DND-41 (cell line): ENCODE measurements around the gene KCNT2.
"Not testable (repeated sequence)": the region's sequence is repeated elsewhere in the genome, so short reads cannot be mapped to it uniquely, and the experiment has no call there.

Experiments
- ATAC-seq: fragments of 200-7000 bp; cut with Tn5 transposase; 3 replicates; pipeline ENCODE4 v1.9.1; 2021; ENCODE audit warnings: low read depth; ENCODE audit not compliant: insufficient read depth
- DNase-seq: peaks from one replicate; pipeline ENCODE4 v3.0.0-alpha.2; 2020
- H2AFZ ChIP-seq: 2 replicates; pipeline ENCODE4 v1.6.0; 2012; ENCODE audit warnings: low read depth, low read length
- H3K27ac ChIP-seq: 2 replicates; pipeline ENCODE4 v1.5.1; 2012; ENCODE audit warnings: low read length, inconsistent platforms
- H3K27me3 ChIP-seq: fragments of 200-600 bp; sonication (generic); 2 replicates; pipeline ENCODE4 v1.6.0; 2012; ENCODE audit warnings: low read length, mild to moderate bottlenecking, inconsistent platforms; ENCODE audit not compliant: insufficient read depth, poor library complexity
- H3K36me3 ChIP-seq: 2 replicates; pipeline ENCODE4 v1.5.1; 2012; ENCODE audit warnings: low read length, inconsistent platforms; ENCODE audit not compliant: insufficient read depth
- H3K4me1 ChIP-seq: 2 replicates; pipeline ENCODE4 v1.5.1; 2012; ENCODE audit warnings: mild to moderate bottlenecking, low read length; ENCODE audit not compliant: insufficient read depth
- H3K4me2 ChIP-seq: 2 replicates; pipeline ENCODE4 v1.6.0; 2012; ENCODE audit warnings: mild to moderate bottlenecking, moderate library complexity, low read length, inconsistent platforms; ENCODE audit not compliant: insufficient read depth
- H3K4me3 ChIP-seq, 2 experiments: fragments of 200-600 bp in 1 of 2; shearing (Covaris generic) in 1 of 2; 2 replicates each; pipeline ENCODE4 v1.5.1; 2012 to 2016; ENCODE audit warnings: inconsistent platforms in 2 of 2, low read length in 2 of 2, mild to moderate bottlenecking in 2 of 2, low read depth in 1 of 2, moderate library complexity in 1 of 2
- H3K79me2 ChIP-seq: 2 replicates; pipeline ENCODE4 v1.6.0; 2012; ENCODE audit warnings: low read length, inconsistent platforms; ENCODE audit not compliant: insufficient read depth
- H3K9ac ChIP-seq: 2 replicates; pipeline ENCODE4 v1.6.0; 2012; ENCODE audit warnings: low read depth, mild to moderate bottlenecking, inconsistent platforms, low read length, moderate library complexity
- H3K9me3 ChIP-seq: 2 replicates; pipeline ENCODE4 v1.5.1; 2012; ENCODE audit warnings: low read length, moderate library complexity, mild to moderate bottlenecking, inconsistent platforms; ENCODE audit not compliant: insufficient read depth, severe bottlenecking
- H4K20me1 ChIP-seq: 2 replicates; pipeline ENCODE4 v1.6.0; 2012; ENCODE audit warnings: low read length; ENCODE audit not compliant: insufficient read depth
- EZH2 ChIP-seq: IDR thresholded peaks from 3 replicates; pipeline ENCODE4 v1.6.1; 2012; ENCODE audit warnings: borderline replicate concordance, low read depth, mild to moderate bottlenecking, moderate library complexity, low read length, inconsistent platforms; ENCODE audit not compliant: severe bottlenecking
- TF ChIP-seq, protein P1 (sequence below): IDR thresholded peaks from 2 replicates; pipeline ENCODE4 v1.5.1; 2012; ENCODE audit warnings: borderline replicate concordance, low read length, moderate library complexity, mild to moderate bottlenecking; ENCODE audit not compliant: poor library complexity, severe bottlenecking; ENCODE audit errors: extremely low read depth

KCNT2 gene

DNA sequence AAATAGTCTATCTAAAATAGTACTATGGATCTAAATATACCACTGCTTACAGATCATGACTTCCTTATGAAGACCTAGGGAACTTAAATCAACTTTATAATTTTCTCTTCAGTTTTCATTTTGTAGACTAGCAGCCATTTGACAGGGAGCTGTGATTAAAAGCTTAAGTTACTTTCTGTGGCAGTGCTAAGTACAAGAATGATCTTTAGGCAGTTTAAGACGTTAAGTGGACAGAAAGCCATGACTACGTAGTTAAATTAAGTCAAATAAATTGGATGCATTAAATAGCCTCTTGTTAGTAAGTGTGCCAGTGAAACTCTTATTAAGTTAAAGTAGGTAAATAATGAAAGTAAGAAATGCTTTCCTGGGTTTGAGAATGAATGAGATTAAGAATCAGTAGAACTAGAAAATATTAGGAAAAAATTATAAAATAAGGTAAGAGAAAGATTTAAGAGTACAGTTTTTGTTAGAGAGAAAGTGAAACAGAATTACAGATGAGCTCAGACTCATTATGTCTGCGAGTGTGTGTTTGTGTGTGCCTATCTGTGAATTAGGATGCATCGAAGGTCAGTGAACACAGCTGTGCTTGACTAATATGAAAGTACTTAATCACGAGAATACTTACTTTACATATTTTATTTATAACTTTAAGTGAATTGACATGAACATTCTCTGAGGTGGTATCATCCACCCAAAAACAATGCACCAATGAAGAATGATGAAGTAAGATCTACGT, 336.9 kb downstream of the KCNT2 start:
- no peak overlapping the region for H3K27ac ChIP-seq

DNA sequence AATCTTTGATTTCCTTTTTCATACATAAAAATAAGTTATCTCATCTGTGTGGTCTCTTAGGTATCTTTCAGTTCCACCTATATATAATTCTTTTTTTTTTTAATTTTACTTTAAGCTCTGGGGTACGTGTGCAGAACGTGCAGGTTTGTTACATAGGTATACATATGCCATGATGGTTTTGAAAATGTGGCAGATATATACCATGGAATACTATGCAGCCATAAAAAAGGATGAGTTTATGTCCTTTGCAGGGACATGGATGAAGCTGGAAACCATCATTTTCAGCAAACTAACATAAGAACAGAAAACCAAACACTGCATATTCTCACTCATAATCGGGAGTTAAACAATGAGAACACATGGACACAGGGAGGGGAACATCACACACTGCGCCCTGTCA, 345.2 kb downstream of the KCNT2 start:
- not testable (repeated sequence) for H3K9me3 ChIP-seq, H4K20me1 ChIP-seq, H3K4me2 ChIP-seq, H3K9ac ChIP-seq, H2AFZ ChIP-seq, H3K36me3 ChIP-seq, H3K27ac ChIP-seq, ATAC-seq, H3K4me3 ChIP-seq, H3K27me3 ChIP-seq, H3K79me2 ChIP-seq, DNase-seq, H3K4me1 ChIP-seq

More for the DNA sequence above, 336.9 kb downstream of the KCNT2 start:
- Histone ChIP-seq H3K4me2 (no peak overlapping the region), H3K9ac (no peak overlapping the region), H3K9me3 (no peaks in the 10 kb centered on the region), H2AFZ (no peak overlapping the region), H3K27me3 (no peaks in the 10 kb centered on the region), H3K36me3 (no peaks in the 10 kb centered on the region), H3K4me3 (no peak overlapping the region), H3K79me2 (no peaks in the 10 kb centered on the region), H3K4me1 (no peaks in the 10 kb centered on the region), H4K20me1 (no peaks in the 10 kb centered on the region)
- TF ChIP-seq EZH2 = no peak
- TF ChIP-seq, protein P1, sequence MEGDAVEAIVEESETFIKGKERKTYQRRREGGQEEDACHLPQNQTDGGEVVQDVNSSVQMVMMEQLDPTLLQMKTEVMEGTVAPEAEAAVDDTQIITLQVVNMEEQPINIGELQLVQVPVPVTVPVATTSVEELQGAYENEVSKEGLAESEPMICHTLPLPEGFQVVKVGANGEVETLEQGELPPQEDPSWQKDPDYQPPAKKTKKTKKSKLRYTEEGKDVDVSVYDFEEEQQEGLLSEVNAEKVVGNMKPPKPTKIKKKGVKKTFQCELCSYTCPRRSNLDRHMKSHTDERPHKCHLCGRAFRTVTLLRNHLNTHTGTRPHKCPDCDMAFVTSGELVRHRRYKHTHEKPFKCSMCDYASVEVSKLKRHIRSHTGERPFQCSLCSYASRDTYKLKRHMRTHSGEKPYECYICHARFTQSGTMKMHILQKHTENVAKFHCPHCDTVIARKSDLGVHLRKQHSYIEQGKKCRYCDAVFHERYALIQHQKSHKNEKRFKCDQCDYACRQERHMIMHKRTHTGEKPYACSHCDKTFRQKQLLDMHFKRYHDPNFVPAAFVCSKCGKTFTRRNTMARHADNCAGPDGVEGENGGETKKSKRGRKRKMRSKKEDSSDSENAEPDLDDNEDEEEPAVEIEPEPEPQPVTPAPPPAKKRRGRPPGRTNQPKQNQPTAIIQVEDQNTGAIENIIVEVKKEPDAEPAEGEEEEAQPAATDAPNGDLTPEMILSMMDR = no peak
- no peak for ATAC-seq
- DNase-seq = no peak

- no peaks in the 10 kb centered on the region for H4K20me1 ChIP-seq
- no peak overlapping the region for H3K4me2 ChIP-seq
- no peaks in the 10 kb centered on the region for H3K79me2 ChIP-seq
- no peaks in the 10 kb centered on the region for H3K36me3 ChIP-seq
- H3K27ac ChIP-seq = no peak overlapping the region
- no peaks in the 10 kb centered on the region for H3K9me3 ChIP-seq
- H3K27me3 ChIP-seq = no peaks in the 10 kb centered on the region
- no peak overlapping the region for H3K4me3 ChIP-seq
- no peak for TF ChIP-seq EZH2
- TF ChIP-seq, protein P1 = no peak
- DNase-seq (no peak), ATAC-seq (no peak)
- no peak overlapping the region for H3K9ac ChIP-seq
- H3K4me1 ChIP-seq = no peaks in the 10 kb centered on the region
- H2AFZ ChIP-seq = no peak overlapping the region
These were observed 348.0 kb downstream of the KCNT2 start for GRCh38 chr1:196260270-196260669.

DNA sequence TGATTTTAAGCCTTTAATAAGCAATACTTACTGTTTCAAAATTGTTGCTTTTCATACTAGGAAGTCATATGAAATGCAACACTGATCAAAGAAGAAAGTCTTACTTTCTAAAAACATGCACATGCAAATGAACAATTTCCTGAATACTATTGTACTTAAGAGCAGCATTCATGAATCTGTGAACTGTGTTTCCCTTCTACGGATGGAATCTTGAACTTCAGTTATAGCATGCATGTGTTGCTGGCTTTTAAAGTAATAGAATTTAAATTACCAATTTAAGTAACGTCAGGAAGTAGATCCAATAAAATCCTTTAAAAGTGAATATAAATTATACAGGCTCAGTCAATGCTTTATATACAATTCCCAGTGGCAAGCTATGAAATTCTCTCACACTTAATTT, 348.9 kb downstream of the KCNT2 start:
- Histone ChIP-seq H3K4me3 (no peak overlapping the region), H3K9me3 (no peaks in the 10 kb centered on the region), H3K9ac (no peak overlapping the region), H3K4me2 (no peak overlapping the region), H3K27me3 (no peaks in the 10 kb centered on the region), H2AFZ (no peak overlapping the region), H3K79me2 (no peaks in the 10 kb centered on the region), H3K27ac (no peak overlapping the region), H3K4me1 (no peaks in the 10 kb centered on the region), H3K36me3 (no peaks in the 10 kb centered on the region), H4K20me1 (no peaks in the 10 kb centered on the region)
- TF ChIP-seq, protein P1 = no peak
- no peak for TF ChIP-seq EZH2
- DNase-seq (no peak), ATAC-seq (no peak)
